ENCODE results near the gene SHROOM1. TPM values are rescaled to one million over a fixed set of nuclear protein-coding genes. Genes with fewer than 3 reads are reported as not detected.

Gene SHROOM1
- polyA plus RNA-seq, 4 donors = 10.8 to 21.8 (median 15.7) TPM

DNA sequence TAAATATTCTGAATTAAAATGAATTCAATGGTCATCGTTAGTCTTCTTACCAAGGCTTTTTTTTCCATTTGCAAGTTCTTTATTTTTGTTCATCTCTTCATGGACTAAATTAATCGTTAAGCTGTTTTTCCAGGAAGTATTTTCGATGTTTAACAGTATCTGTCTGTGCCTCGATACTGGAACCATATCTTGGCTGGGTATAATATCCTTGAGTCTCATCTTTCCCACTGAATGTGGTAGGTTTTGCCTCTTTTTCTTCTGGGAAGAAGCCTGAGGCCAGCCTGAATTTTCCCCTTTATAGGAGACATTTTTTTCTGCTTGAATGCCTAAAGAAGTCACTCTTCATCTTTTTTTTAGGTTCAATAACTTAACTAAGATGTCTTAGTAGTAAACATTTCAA, 49.4 kb downstream of the SHROOM1 start:
- DNase-seq (ENCODE audit: low read depth in 4 of 4, low spot score in 3 of 4) = no peak

DNA sequence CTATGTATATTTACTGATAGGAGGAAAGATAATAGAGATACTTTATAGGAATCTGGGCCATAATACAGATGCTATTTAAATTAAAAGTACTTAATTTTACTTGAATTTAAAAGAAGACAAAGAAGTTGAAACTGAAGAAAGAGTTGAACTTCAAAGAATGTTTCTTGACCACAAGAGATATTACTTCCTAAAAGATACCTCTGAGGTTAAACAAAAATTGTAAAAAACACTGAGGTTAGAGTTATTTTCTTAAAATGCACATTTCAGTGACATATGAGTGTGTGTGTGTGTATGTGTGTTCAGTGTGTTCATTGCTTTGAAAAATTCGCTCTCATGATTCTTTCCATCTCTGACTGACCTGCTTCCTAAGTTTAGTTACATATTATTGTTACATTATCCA, 49.9 kb downstream of the SHROOM1 start:
- no peak for DNase-seq (ENCODE audit: low read depth in 4 of 4, low spot score in 3 of 4)

DNA sequence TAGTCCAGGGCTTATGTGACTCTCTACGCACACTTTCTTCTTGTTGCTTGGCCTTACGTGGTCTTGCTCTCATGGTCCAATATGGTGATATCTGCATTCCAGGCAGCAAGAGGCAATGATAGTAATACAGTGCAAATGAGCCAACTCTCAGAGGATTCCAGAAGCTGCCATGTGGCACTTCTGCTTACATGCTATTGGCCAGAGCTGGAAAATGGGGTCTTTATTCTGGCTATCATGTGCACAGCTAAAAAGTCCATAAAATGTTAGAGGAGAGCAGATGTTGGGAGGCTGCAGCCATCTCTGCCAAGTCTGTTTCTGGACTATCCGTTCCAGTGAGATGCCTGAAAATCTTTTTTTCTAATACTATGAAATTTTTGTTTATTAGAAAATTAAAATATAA, 50.5 kb downstream of the SHROOM1 start:
- DNase-seq (ENCODE audit: low read depth in 4 of 4, low spot score in 3 of 4) = no peak

DNA sequence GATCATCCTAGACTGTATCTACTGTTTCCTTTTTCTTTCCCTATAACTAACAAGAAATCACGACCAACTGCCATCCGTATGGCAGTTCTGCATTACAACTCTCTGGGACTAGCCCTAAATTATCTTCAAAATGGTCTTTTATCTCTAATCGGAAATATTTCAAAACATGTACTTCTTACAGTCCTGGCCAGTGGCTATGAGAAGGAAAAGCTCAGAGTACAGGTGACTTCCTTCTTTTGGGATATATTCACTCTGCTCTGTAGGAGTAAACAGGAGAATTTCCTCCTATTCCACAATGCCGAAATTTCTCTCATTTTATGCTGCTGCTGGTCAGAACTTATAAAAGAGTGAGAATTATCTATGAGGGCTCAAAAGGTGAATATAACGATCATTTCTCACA, 51.6 kb downstream of the SHROOM1 start:
- no peak for DNase-seq (ENCODE audit: low read depth in 4 of 4, low spot score in 3 of 4)

DNA sequence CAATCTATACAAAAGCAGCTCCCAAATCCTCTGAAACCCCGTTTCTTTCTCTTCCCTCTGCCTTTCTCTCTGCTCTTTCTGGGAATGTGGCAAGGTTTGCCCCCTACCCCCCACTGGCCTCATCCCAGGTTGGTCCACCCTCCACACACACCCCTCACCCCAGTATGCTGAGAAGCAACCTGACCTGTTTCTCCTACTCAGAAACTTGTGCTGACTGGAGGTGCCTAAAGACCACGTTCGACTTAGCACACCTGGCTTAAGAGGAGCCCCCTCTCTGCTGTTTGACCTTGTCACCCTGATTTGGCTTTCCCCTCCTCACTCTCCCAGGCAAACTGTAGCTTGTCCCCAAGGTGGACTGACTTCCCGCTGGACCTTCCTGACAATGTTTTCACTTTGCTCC, 52.3 kb downstream of the SHROOM1 start:
- no peak for DNase-seq (ENCODE audit: low read depth in 4 of 4, low spot score in 3 of 4)

DNA sequence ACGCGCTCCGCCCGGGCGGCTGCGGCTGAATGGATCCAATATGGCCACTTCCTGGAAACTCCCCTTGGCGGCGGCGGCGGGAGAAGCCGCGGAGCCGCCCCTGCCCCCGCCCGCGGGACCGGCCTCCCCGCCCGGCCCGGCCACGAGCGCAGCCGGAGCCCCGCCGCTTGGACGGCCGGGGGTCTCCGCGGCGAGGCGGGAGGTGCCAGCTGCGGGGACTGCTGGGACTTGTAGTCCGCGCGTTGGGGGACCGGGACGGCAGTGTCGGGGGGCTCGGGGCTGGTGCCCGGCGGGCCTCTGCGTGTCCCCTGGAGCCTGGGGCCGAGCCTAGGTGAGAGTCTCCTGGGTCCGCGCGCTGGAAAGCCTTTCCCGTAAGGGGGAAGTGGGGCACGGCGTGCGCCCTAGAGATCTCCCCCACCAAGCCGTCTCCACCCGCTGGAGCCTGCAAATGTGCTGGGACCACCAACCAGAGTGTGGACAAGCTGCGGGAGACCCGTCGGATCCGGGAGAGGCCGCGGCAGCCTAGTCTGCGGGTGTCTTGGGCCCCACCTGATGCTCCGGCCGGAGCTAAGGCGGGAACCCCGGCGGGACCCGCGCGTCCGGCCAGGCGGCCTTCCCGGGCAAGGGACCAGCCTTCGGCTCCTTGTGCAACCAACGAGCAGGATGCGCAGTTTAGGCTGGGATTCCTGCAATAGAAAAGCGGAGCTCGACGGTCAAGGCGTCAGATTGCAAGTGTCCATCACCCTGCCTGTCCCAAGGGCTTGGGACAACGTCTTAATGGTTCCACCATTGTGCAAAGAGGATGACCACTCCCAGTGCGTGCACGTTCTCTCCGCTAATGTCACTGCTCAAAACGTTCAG, 53.0 kb downstream of the SHROOM1 start, which contains the start of gene SEPTIN8:
Gene SEPTIN8, minus strand, starts transcription at position 31 of the 861 bp plus-strand sequence. CDS start 102 bp downstream, outside the sequence.
- no peak for DNase-seq (ENCODE audit: low read depth in 4 of 4, low spot score in 3 of 4)

DNA sequence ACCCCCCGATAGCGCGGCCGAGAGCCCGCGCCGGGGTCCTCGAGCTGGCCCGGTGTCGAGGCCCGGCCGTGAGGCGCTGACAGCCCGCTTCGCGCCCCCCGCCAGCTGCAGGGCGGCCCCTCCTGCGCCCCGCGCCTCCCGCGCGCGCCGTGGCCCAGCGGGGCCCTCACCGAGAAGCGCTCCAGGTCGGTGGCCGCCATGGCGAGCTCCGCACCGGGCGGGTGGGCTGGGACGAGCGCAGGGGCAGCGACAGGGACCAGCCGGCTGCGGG, 53.6 kb downstream of the SHROOM1 start:
- no peak for DNase-seq (ENCODE audit: low read depth in 4 of 4, low spot score in 3 of 4)

DNA sequence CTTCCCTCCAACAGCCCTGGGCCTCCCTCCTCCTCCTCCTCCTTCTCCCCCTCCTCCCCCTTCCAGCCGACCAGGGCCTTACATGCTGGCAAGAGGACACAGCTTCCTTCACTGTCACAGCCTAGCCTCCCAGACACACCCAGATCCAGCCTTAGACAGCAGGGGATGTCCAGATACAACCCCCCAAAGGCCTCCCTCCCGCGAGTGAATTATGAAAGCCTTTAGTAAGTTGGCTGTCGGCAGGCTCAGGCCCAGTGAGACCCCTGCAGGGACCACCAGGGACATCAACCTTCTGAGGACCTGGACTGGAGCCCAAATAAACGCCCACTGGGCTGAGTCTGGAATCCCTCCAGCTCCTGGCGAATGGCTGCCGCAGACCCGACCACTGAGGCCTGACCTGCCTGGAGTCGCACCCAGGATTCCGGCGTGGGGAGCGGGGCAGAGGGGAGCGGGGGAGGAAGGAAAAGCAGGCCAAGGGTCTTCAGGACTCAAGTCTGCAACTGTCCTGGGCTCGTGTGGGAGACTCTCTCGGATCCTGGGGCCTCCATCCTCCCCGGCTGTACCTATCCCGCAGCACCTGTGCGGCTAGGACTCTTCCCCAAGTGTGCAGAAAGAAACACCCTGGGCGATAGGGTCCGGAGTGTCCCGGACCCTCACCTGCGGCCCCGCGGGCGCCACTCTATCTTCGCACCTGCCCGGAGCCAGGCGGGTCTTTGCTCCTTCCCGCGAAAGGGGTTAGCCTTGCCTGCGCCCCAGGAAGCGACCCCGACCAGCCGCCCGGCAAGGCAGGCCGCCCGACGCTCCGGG, 54.1 kb downstream of the SHROOM1 start:
- DNase-seq (ENCODE audit: low read depth in 4 of 4, low spot score in 3 of 4) = no peak

DNA sequence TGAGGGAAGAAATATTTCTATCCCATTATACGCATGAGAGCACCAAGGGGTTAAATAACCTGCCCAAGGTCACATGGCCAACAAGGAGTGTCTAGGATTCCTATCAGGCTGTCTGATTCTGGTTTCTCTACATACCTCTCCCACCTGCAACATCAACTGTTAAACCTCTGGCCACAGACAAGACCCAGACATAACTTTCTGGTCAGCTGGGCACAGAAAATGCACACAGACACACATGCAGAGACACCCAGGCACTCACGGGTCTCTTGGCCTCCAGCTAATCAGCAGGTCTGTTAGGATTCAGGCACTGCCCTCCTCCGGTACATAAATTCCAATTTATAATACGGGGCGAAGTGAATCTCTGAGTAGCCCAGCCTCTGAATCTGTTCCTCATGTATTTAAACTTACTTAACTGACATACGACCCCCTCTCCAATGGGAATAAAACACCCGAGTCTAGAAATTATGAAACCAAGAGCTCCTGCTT, 54.9 kb downstream of the SHROOM1 start:
- no peak for DNase-seq (ENCODE audit: low read depth in 4 of 4, low spot score in 3 of 4)

DNA sequence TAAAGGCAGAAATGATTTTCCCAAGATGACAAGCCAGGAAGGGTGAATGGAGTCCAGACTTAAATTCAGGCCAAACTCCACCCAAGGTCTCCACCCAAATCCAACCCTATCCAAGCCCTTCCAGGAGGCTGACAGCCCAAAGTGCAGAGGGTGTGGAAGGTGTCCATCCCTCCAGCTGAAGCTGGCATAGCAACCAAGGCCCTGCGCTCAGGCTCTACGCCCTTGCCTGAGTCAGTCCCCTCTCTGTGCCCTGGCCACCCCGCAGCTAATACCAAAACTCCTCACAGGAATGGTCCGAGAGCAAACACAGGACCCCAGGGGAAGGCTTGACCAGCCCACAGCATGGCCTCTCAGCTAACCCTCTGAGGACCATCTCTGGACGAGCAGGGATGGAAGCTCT, 55.6 kb downstream of the SHROOM1 start:
- DNase-seq (ENCODE audit: low read depth in 4 of 4, low spot score in 3 of 4) = no peak

DNA sequence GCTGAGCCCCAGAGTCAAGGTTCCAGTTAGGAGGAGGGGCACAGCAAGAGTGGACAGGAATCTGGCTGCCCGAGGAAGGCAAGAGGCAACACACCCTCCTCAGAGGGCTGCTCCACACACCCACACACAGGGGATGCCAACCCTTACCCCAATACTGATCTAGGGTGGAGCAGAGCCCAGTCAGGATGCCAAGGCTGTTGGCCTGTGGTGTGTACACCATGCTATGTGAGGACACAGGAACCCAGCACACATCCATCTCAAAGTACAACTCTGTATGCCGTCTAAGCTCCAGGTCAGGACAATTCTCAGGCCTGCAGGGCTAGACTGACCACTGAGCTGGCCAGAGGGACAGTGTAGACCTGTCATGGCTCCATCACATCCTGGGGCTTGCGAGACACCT, 56.0 kb downstream of the SHROOM1 start:
- DNase-seq (ENCODE audit: low read depth in 4 of 4, low spot score in 3 of 4) = no peak

DNA sequence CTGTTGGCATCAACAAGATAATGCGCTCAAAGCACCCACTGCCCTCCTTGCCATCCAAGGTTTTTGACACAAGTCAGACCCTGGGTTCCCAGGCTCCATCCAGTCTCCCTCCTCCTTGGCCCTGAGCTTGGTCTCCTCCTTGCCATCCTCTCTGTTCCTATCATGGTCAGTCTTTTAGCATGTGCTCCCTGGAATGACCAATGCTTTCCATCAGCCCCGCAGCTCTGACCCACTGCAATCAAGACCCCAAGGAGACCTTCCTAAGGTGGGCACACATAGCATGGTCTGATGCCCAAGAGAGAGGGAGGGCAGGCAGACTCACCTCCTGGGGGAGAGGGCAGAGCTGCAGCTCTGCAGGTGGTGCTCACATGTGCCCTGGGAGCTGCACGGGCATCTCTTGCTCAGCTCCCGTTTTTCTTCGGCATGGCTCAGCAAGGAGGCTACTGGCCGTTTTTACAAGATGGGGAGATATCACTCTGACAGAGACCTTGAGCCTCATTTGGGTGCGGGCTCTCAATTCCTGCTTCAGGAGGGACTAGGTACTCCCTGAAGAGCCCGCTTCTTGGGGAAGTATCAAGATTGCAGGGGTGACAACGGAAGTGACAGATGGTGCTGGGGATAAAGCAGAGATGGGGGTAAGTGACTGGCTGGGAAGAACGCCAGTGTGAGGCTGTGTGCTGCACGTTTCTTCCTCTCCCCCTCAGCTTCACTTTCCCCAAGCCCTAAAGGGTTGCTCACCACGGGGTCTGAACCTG, 56.7 kb downstream of the SHROOM1 start:
- no peak for DNase-seq (ENCODE audit: low read depth in 4 of 4, low spot score in 3 of 4)

DNA sequence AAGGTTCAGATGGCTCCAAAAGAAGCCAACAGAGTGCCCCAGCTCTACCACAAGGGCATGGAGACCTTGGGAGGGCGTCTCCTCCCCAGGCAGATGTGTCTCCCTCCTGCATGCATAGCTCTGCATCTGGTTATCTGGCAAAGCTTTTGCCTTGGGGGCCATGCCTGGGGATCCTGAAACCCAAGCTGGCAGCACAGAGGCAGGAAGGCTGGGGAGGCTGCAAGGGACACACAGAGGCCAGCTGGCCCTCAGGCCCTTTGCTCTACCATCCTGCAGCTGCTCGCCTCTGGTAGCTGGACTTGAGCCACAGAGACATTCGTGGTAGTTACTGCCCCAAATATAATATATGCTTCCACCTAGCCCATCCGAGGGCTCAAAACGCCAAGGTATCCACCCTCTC, 57.3 kb downstream of the SHROOM1 start:
- DNase-seq (ENCODE audit: low read depth in 4 of 4, low spot score in 3 of 4) = no peak

DNA sequence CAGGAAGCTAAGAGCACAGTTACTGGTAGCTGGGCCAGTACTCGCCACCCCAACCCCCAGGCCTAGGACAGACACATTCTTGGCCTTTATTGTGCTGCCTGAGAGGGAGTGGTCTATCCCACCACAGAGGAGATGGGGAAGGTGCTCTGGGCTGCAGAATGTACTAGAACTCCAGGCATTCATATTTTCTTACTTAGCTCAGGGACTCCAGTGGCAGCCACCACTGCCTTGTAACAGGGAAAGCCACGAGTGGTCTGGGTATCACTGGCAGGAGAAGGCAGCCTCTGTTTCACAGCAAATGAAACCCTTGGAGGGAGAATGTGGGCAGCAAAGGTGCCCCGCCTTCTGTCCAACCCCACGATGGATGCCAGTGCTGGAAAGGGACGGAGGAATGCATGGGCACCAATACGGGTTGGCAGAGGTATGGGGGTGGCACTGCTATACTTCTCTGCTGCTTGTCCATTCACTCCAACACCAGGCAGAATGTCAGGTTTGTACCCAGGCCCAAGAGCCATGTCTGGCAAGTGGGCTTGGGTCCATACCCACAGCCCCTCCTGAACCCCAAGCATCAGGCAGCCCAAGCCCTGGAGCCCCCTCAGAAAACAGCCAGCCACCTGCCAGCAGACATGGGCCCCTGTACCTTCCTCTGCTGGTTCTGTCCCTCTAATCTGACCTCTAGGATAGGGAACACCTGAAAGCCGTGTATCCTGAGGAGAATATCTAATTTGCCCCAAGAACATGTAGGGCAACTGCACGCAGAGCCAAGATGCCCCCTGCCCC, 58.0 kb downstream of the SHROOM1 start:
- DNase-seq (ENCODE audit: low read depth in 4 of 4, low spot score in 3 of 4) = no peak

Other genes starting within 250 kb of the SHROOM1 start
- under 1 TPM in 1 of 4 donors, not detected in 3; 0.14 TPM for gene IL13, start 172.5 kb downstream of the SHROOM1 start, polyA plus RNA-seq (ENCODE audit: insufficient read length in 4 of 4)
- gene IL4, start 156.7 kb downstream of the SHROOM1 start, polyA plus RNA-seq (ENCODE audit: insufficient read length in 4 of 4) = under 1 TPM in 1 of 4 donors, not detected in 3; 0.09 TPM
- gene KIF3A, start 93.1 kb downstream of the SHROOM1 start, polyA plus RNA-seq (ENCODE audit: insufficient read length in 4 of 4) = 10 to 100 TPM; 18.6 to 21.2 (median 20.6) TPM
- gene CCNI2, start 83.2 kb downstream of the SHROOM1 start, polyA plus RNA-seq (ENCODE audit: insufficient read length in 4 of 4) = 1 to 10 TPM; 3.1 to 3.7 (median 3.5) TPM
- gene SEPTIN8, start 53.4 kb downstream of the SHROOM1 start, polyA plus RNA-seq (ENCODE audit: insufficient read length in 4 of 4) = 10 to 100 TPM; 75.6 to 90.5 (median 80.4) TPM
- gene SOWAHA, start 17.3 kb downstream of the SHROOM1 start, polyA plus RNA-seq (ENCODE audit: insufficient read length in 4 of 4) = 1 to 10 TPM; 4.4 to 5.2 (median 5.1) TPM
- 1 to 10 TPM; 1.7 to 2.3 (median 1.9) TPM for gene GDF9, start 35.8 kb upstream of the SHROOM1 start, polyA plus RNA-seq (ENCODE audit: insufficient read length in 4 of 4)
- gene UQCRQ, start 36.0 kb upstream of the SHROOM1 start, polyA plus RNA-seq (ENCODE audit: insufficient read length in 4 of 4) = 100 to 1,000 TPM; 193 to 247 (median 222) TPM
- gene LEAP2, start 43.0 kb upstream of the SHROOM1 start, polyA plus RNA-seq (ENCODE audit: insufficient read length in 4 of 4) = 1 to 10 TPM; 3.2 to 10.0 (median 6.9) TPM
- 10 to 100 TPM; 60.7 to 69.9 (median 64.2) TPM for gene AFF4, start 133.0 kb upstream of the SHROOM1 start, polyA plus RNA-seq (ENCODE audit: insufficient read length in 4 of 4)
- 10 to 100 TPM; 27.9 to 37.4 (median 33.9) TPM for gene ZCCHC10, start 195.9 kb upstream of the SHROOM1 start, polyA plus RNA-seq (ENCODE audit: insufficient read length in 4 of 4)
- 100 to 1,000 TPM; 117 to 157 (median 141) TPM for gene HSPA4, start 221.4 kb upstream of the SHROOM1 start, polyA plus RNA-seq (ENCODE audit: insufficient read length in 4 of 4)